K562 (cell line): Measurements from ENCODE around the gene HNRNPF. TPM values are rescaled to one million over a fixed set of nuclear protein-coding genes. Genes with fewer than 3 reads are reported as not detected.
A peak's percentile ranks its signal among the peaks of the same experiment; 100 is the strongest.

Source experiments
- AFF1 ChIP-seq, 2 experiments: fragments of 450-650 bp; IDR thresholded peaks; 2 replicates each; pipeline ENCODE4 v1.6.1; 2018; ENCODE audit warnings: mild to moderate bottlenecking in 2 of 2, low read depth in 1 of 2; ENCODE audit not compliant: partially characterized antibody in 2 of 2
- CAMTA2 ChIP-seq: fragments of 250-450 bp; sonication (Bioruptor Pico); conservative IDR thresholded peaks from 2 replicates; pipeline ENCODE4 v1.5.1; 2022
- FOXJ2 ChIP-seq: fragments of 200-800 bp; sonication (Bioruptor generic); IDR thresholded peaks from 2 replicates; pipeline ENCODE4 v1.6.1; 2016; ENCODE audit warnings: missing genetic modification characterization, missing compliant biosample characterization
- HDAC1 ChIP-seq, 2 experiments: fragments of 450-650 bp; IDR thresholded peaks; 2 replicates each; pipeline ENCODE4 v1.6.1; 2016 to 2017; ENCODE audit warnings: inconsistent platforms in 1 of 2, mild to moderate bottlenecking in 1 of 2, moderate library complexity in 1 of 2
- HMG20A ChIP-seq: fragments of 450-650 bp; formaldehyde crosslinking; conservative IDR thresholded peaks from 2 replicates; pipeline ENCODE4 v1.4.0; 2020; ENCODE audit warnings: mild to moderate bottlenecking, mixed read lengths
- NR2F6 ChIP-seq: fragments of 450-650 bp; formaldehyde crosslinking; IDR thresholded peaks from 2 replicates; pipeline ENCODE4 v1.4.0; 2020; ENCODE audit warnings: mild to moderate bottlenecking
- PTTG1 ChIP-seq: fragments of 450-650 bp; IDR thresholded peaks from 2 replicates; pipeline ENCODE4 v1.6.1; 2016; ENCODE audit warnings: low read depth, mild to moderate bottlenecking, missing genetic modification characterization, missing compliant biosample characterization
- PURB ChIP-seq: sonication (generic); formaldehyde crosslinking; IDR thresholded peaks from 2 replicates; pipeline ENCODE4 v1.9.0; 2021; ENCODE audit warnings: low read depth, mild to moderate bottlenecking, missing genetic modification reagents
- SAFB ChIP-seq: fragments of 200-400 bp; formaldehyde crosslinking; IDR thresholded peaks from 2 replicates; pipeline ENCODE4 v1.6.1; 2017; ENCODE audit warnings: low read depth, low read length, borderline replicate concordance
- SRSF1 ChIP-seq: fragments of 200-400 bp; formaldehyde crosslinking; IDR thresholded peaks from 2 replicates; pipeline ENCODE4 v1.6.1; 2017; ENCODE audit warnings: mild to moderate bottlenecking, low read depth, low read length, moderate library complexity
- STAT6 ChIP-seq: sonication (generic); formaldehyde crosslinking; IDR thresholded peaks from 2 replicates; pipeline ENCODE4 v1.8.1; 2023; ENCODE audit warnings: mild to moderate bottlenecking, missing genetic modification reagents
- YY1 ChIP-seq, 3 experiments: IDR thresholded peaks; 2 replicates each; pipeline ENCODE4 v1.6.1; 2011; ENCODE audit warnings: low read length in 2 of 3, mild to moderate bottlenecking in 2 of 3, moderate library complexity in 2 of 3, borderline replicate concordance in 1 of 3, control low read depth in 1 of 3, low read depth in 1 of 3; ENCODE audit not compliant: insufficient read depth in 3 of 3, insufficient replicate concordance in 2 of 3, control insufficient read depth in 1 of 3, insufficient read length in 1 of 3; ENCODE audit errors: extremely low read depth in 1 of 3
- ZNF165 ChIP-seq: fragments of 250-450 bp; sonication (Bioruptor Pico); IDR thresholded peaks from 2 replicates; pipeline ENCODE4 v1.4.0; 2020; ENCODE audit warnings: borderline replicate concordance
- polyA plus RNA-seq, 8 experiments: library from polyadenylated mRNA; depleted of rRNA in 4 of 8; stranded (reverse) in 5 of 8; unstranded in 3 of 8; fragments of >200 nt; fragmentation: Nextera tagmentation in 2 of 8; fragmentation: Illumina TruSeq in 1 of 8; extraction: Ambion mirVana in 2 of 8; extraction: Trizol in 1 of 8; gene quantifications; 2 replicates each; pipeline versions ENCODE4 v1.2.1 to v1.2.3, GENCODE V29; 2011 to 2014; ENCODE audit warnings: inconsistent platforms in 1 of 8, missing spikeins in 1 of 8
- total RNA-seq, 7 experiments: library from RNA; depleted of rRNA in 6 of 7; stranded (reverse); fragments of >200 nt in 6 of 7; fragmentation: Illumina TruSeq in 2 of 7; extraction: Trizol in 2 of 7; gene quantifications; 2 replicates each; pipeline versions ENCODE4 v1.2.1 to v1.2.3, GENCODE V29; 2011 to 2021; ENCODE audit warnings: low replicate concordance in 1 of 7
- TF ChIP-seq, protein P1 (sequence below): fragments of 250-450 bp; sonication (Bioruptor Pico); IDR thresholded peaks from 2 replicates; pipeline ENCODE4 v1.8.0; 2021; ENCODE audit warnings: moderate library complexity, mild to moderate bottlenecking, inconsistent platforms
- TF ChIP-seq, protein P2 (sequence below), 2 experiments: fragments of 450-650 bp; conservative IDR thresholded peaks; 2 replicates each; pipeline ENCODE4 v1.6.1; 2017; ENCODE audit warnings: mild to moderate bottlenecking in 2 of 2, moderate library complexity in 2 of 2

Gene HNRNPF
- total and polyA plus RNA-seq, 9 of the 15 experiments (the other 6 are each of a cell fraction or from before 2014, with no cell fraction given), result 192 to 489 (median 416) TPM

GRCh38 chr10:43417950-43418768 is 9.2 kb upstream of the HNRNPF start (continued):
- TF ChIP-seq AFF1 (IDR thresholded peaks at IDR 0.05; ENCODE audit: low read depth in 1 of 2, partially characterized antibody in 2 of 2) (peak in 1 of 2 experiments; percentile 95), SRSF1 (no peak), STAT6 (CRISPR knock-in tag) (0 out of 2 replicates have a peak, but pooled peaks have one; percentile 30), ZNF165 (peak; percentile 96), FOXJ2 (tag) (peak; percentile 94), YY1 (IDR thresholded peaks at IDR 0.05; ENCODE audit: borderline replicate concordance in 1 of 3, control insufficient read depth in 1 of 3, extremely low read depth in 1 of 3, insufficient read depth in 3 of 3, insufficient read length in 1 of 3, insufficient replicate concordance in 2 of 3, low read depth in 1 of 3, low read length in 2 of 3) (peak in 2 of 3 experiments; percentile 32 to 60), HDAC1 (IDR thresholded peaks at IDR 0.05) (peak; percentile 88 to 98; a peak in 3 of 4 replicates), HMG20A (CRISPR knock-in tag) (peak; percentile 83), PTTG1 (tag) (peak; percentile 86), CAMTA2 (CRISPR knock-in tag) (no peak), PURB (CRISPR knock-in tag) (no peak), SAFB (no peak), NR2F6 (CRISPR knock-in tag) (peak; percentile 96)
- TF ChIP-seq, protein P1, sequence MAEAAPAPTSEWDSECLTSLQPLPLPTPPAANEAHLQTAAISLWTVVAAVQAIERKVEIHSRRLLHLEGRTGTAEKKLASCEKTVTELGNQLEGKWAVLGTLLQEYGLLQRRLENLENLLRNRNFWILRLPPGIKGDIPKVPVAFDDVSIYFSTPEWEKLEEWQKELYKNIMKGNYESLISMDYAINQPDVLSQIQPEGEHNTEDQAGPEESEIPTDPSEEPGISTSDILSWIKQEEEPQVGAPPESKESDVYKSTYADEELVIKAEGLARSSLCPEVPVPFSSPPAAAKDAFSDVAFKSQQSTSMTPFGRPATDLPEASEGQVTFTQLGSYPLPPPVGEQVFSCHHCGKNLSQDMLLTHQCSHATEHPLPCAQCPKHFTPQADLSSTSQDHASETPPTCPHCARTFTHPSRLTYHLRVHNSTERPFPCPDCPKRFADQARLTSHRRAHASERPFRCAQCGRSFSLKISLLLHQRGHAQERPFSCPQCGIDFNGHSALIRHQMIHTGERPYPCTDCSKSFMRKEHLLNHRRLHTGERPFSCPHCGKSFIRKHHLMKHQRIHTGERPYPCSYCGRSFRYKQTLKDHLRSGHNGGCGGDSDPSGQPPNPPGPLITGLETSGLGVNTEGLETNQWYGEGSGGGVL (CRISPR knock-in tag), result peak; percentile 63; the same call in 1 of the 2 replicates
- TF ChIP-seq, protein P2, sequence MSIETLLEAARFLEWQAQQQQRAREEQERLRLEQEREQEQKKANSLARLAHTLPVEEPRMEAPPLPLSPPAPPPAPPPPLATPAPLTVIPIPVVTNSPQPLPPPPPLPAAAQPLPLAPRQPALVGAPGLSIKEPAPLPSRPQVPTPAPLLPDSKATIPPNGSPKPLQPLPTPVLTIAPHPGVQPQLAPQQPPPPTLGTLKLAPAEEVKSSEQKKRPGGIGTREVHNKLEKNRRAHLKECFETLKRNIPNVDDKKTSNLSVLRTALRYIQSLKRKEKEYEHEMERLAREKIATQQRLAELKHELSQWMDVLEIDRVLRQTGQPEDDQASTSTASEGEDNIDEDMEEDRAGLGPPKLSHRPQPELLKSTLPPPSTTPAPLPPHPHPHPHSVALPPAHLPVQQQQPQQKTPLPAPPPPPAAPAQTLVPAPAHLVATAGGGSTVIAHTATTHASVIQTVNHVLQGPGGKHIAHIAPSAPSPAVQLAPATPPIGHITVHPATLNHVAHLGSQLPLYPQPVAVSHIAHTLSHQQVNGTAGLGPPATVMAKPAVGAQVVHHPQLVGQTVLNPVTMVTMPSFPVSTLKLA (conservative IDR thresholded peaks at IDR 0.05), result peak; percentile 77 to 95
